Measurements from ENCODE around the gene GRK5. TPM values are rescaled to one million over a fixed set of nuclear protein-coding genes. Genes with fewer than 3 reads are reported as not detected.

Gene GRK5
- total and polyA plus RNA-seq, 8 donors = 34.6 to 60.8 (median 54.5) TPM

- Histone ChIP-seq H3K27ac (no peak overlapping the region), H3K36me3 (no peaks in the 10 kb centered on the region), H3K9me3 (peaks cover 3 to 15% of the 10 kb centered on the region in 2 donors), H3K4me1 (peaks cover 0 to 7% of the 10 kb centered on the region in 2 donors), H3K4me3 (no peak overlapping the region), H3K27me3 (no peaks in the 10 kb centered on the region)
- no peak for ATAC-seq
- no peak for TF ChIP-seq CTCF (IDR thresholded peaks at IDR 0.05)
- no peak for DNase-seq
- intact Hi-C loops (cut with DNase I) = no loop called here
Observed at GRCh38 chr10:119358152-119358512, 150.8 kb downstream of the GRK5 start.

- H3K36me3 ChIP-seq = no peaks in the 10 kb centered on the region
- H3K4me1 ChIP-seq = peaks cover 0 to 7% of the 10 kb centered on the region in 2 donors
Observed at GRCh38 chr10:119358567-119358966, 151.2 kb downstream of the GRK5 start.

GRCh38 chr10:119359025-119359424 lies 151.7 kb downstream of the GRK5 start:
- no peak overlapping the region for H3K4me3 ChIP-seq
- ATAC-seq (no peak), DNase-seq (no peak)
- H3K4me1 ChIP-seq = peaks cover 0 to 7% of the 10 kb centered on the region in 2 donors
- intact Hi-C loops (cut with DNase I) = no loop called here
- no peaks in the 10 kb centered on the region for H3K36me3 ChIP-seq
- peaks cover 3 to 15% of the 10 kb centered on the region in 2 donors for H3K9me3 ChIP-seq
- no peak for TF ChIP-seq CTCF (IDR thresholded peaks at IDR 0.05)
- no peaks in the 10 kb centered on the region for H3K27me3 ChIP-seq
- H3K27ac ChIP-seq = no peak overlapping the region

More at GRCh38 chr10:119358567-119358966, 151.2 kb downstream of the GRK5 start:
- Histone ChIP-seq H3K27ac (no peak overlapping the region), H3K9me3 (peaks cover 3 to 15% of the 10 kb centered on the region in 2 donors), H3K27me3 (no peaks in the 10 kb centered on the region), H3K4me3 (no peak overlapping the region)
- no peak for TF ChIP-seq CTCF (IDR thresholded peaks at IDR 0.05)
- no peak for DNase-seq
- ATAC-seq = no peak
- intact Hi-C loops (cut with DNase I) = no loop called here

- Histone ChIP-seq H3K9me3 (peaks cover 3 to 14% of the 10 kb centered on the region in 2 donors), H3K4me3 (no peak overlapping the region), H3K27ac (no peak overlapping the region), H3K27me3 (no peaks in the 10 kb centered on the region), H3K36me3 (no peaks in the 10 kb centered on the region), H3K4me1 (peaks cover under 1 to 15% of the 10 kb centered on the region in 2 donors)
- TF ChIP-seq CTCF (IDR thresholded peaks at IDR 0.05) = no peak
- DNase-seq (no peak), ATAC-seq (no peak)
- intact Hi-C loops (cut with DNase I) = no loop called here
Observed at GRCh38 chr10:119360181-119360921, 153.0 kb downstream of the GRK5 start.

GRCh38 chr10:119361037-119361436 lies 153.7 kb downstream of the GRK5 start:
- no peak overlapping the region for H3K4me3 ChIP-seq
- H3K27me3 ChIP-seq = no peaks in the 10 kb centered on the region
- no peak for TF ChIP-seq CTCF (IDR thresholded peaks at IDR 0.05)
- DNase-seq (no peak), ATAC-seq (no peak)
- peaks cover under 1 to 7% of the 10 kb centered on the region in 2 donors for H3K9me3 ChIP-seq
- H3K36me3 ChIP-seq = no peaks in the 10 kb centered on the region
- no peak overlapping the region for H3K27ac ChIP-seq
- intact Hi-C loops (cut with DNase I) = no loop called here
- peaks cover 5 to 21% of the 10 kb centered on the region in 2 donors for H3K4me1 ChIP-seq

All from left lung (tissue), 10 donors.